ENCODE results near the gene GALNT7. TPM values are rescaled to one million over a fixed set of nuclear protein-coding genes. Genes with fewer than 3 reads are reported as not detected.

GALNT7 gene
- total RNA-seq, 1 donor from 2014 or later: 7.2 TPM

- intact Hi-C loops (cut with DNase I): no loop called here
Observed at GRCh38 chr4:173281406-173282255, 113.0 kb downstream of the GALNT7 start.

GRCh38 chr4:173282256-173282562, 113.6 kb downstream of the GALNT7 start:
- intact Hi-C loops (cut with DNase I): no loop called here
- DNase-seq (ENCODE audit: low spot score): no peak

More at GRCh38 chr4:173281406-173282255, 113.0 kb downstream of the GALNT7 start:
- DNase-seq (ENCODE audit: low spot score): no peak

GRCh38 chr4:173282626-173283025, 114.0 kb downstream of the GALNT7 start:
- no peak for DNase-seq (ENCODE audit: low spot score)
- intact Hi-C loops (cut with DNase I): no loop called here

DNA sequence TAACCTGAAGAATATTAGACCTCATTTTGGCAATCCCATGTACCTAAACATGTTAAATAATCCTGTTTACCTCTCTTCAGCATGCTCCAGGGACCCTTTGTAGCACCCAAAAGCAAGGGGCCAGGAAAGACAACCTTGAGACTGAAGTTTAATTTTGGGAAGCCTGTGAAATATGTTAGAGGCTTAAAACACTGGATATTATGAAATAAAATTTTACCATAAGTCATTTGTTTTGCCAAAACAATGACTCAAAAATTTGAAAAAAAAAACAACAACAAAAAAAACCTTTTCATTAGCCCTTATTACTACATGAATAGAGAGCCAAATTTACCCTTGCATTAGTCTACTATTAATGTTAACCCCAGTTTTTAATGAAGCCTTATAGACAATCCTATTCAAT, 115.9 kb downstream of the GALNT7 start:
- intact Hi-C loops (cut with DNase I): no loop called here

GRCh38 chr4:173287486-173287885, 118.9 kb downstream of the GALNT7 start:
- no peak for DNase-seq (ENCODE audit: low spot score)
- intact Hi-C loops (cut with DNase I): no loop called here

More for the DNA sequence above, 115.9 kb downstream of the GALNT7 start:
- no peak for DNase-seq (ENCODE audit: low spot score)

GRCh38 chr4:173288296-173288695, 119.7 kb downstream of the GALNT7 start:
- no peak for DNase-seq (ENCODE audit: low spot score)
- intact Hi-C loops (cut with DNase I): no loop called here

DNA sequence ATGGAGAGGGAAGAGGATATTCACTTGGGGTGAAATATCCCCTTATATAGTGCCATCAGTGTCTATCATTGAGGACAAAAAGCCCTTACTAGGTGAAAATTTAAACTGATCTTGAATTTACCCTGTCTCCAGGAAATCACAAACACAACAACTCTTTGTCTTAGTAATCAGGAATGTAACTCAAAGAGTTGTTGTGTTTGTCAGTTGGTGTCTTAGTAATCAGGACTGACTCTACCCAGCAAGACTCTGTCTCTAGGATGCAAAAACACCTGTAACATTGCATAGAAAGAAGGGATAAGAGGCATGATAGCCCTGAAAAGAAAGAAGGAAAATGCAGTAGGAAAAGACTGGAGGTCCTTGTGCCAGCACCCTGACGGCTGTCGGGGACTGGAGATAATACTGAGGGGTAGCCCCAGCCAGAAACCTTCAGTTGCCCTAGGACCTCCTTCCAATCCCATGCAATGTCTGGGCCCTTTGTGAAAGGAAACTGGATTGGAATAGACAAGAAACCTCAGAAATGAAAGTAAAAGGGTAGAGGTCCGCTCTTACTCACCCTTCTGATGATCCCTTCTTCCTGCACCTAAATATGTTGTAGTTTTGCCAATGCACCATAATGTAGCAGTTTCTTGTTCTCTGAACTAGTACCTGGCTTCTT, 120.2 kb downstream of the GALNT7 start:
- intact Hi-C loops (cut with DNase I): no loop called here
- DNase-seq (ENCODE audit: low spot score): no peak

GRCh38 chr4:173289353-173289727, 120.7 kb downstream of the GALNT7 start:
- intact Hi-C loops (cut with DNase I): no loop called here
- DNase-seq (ENCODE audit: low spot score): no peak

GRCh38 chr4:173291899-173292298, 123.3 kb downstream of the GALNT7 start:
- no peak for DNase-seq (ENCODE audit: low spot score)
- intact Hi-C loops (cut with DNase I): no loop called here

GRCh38 chr4:173293663-173294062, 125.1 kb downstream of the GALNT7 start:
- no peak for DNase-seq (ENCODE audit: low spot score)
- intact Hi-C loops (cut with DNase I): no loop called here

- no peak for DNase-seq (ENCODE audit: low spot score)
- intact Hi-C loops (cut with DNase I): no loop called here
Observed at GRCh38 chr4:173294444-173294843, 125.8 kb downstream of the GALNT7 start.

GRCh38 chr4:173301518-173302201, 133.0 kb downstream of the GALNT7 start:
- intact Hi-C loops (cut with DNase I): no loop called here
- DNase-seq (ENCODE audit: low spot score): no peak

DNA sequence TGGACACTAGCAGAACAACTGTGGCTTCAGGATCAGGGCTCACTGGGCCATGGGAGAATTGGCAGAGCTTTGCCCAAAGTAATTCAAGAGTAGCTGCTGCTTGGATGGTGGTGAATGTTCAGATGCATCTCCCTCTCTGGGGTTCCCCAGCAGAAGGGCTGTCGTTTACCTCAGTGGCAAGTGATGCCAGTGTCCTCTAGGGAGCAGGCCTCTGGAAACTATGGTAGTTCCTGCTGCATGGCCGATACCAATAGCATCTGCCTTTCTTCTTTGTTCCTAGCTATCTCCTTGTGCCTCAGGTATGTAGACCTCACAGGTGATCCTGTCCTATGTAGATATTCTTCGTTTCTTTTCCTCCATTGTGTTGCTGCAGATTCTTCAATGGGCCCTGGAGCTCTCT, 139.2 kb downstream of the GALNT7 start:
- intact Hi-C loops (cut with DNase I): no loop called here
- no peak for DNase-seq (ENCODE audit: low spot score)

DNA sequence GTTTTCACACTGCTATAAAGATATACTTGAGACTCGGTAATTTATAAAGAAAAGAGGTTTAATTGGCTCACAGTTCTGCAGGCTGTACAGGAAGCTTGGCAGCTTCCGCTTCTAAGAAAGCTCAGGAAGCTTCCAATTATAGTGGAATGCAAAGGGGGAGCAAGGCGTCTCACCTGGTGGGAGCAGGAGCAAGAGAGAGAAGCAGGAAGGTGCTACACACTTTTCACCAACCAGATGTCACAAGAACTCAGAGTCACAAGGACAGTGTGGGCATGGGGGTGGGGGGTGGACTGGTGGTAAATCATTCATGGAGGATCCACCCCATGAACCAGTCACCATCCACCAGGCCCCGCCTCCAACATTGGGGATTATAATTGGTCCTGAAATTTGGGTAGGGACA, 142.8 kb downstream of the GALNT7 start:
- DNase-seq (ENCODE audit: low spot score): no peak
- intact Hi-C loops (cut with DNase I): no loop called here

DNA sequence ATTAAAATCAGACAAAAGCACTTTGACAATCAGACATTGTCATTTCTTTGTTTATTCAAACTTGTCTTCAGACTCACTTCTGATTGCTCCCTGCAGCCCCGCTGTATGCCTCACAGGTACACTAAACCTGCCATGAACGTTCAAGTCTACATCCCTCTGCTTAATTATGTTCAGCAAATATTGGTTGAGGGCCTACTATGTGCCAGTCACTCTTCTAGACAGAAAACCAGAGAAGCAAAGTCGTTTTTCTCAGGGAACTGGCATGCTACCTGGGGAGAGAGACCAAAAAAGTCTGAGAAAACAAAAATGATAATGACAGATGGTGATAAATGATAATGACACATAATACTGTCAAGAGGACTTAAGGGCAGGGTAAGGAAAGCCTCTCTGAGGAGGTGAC, 146.1 kb downstream of the GALNT7 start:
- intact Hi-C loops (cut with DNase I): loop anchor here (5.0 kb wide), 1 partner anchor 178 kb away; no protein-coding TSS in a partner anchor
- DNase-seq (ENCODE audit: low spot score): no peak

- intact Hi-C loops (cut with DNase I): loop anchor here (5.0 kb wide), 1 partner anchor 176 kb away; no protein-coding TSS in a partner anchor
- DNase-seq (ENCODE audit: low spot score): no peak
Observed at GRCh38 chr4:173316060-173316459, 147.4 kb downstream of the GALNT7 start.

DNA sequence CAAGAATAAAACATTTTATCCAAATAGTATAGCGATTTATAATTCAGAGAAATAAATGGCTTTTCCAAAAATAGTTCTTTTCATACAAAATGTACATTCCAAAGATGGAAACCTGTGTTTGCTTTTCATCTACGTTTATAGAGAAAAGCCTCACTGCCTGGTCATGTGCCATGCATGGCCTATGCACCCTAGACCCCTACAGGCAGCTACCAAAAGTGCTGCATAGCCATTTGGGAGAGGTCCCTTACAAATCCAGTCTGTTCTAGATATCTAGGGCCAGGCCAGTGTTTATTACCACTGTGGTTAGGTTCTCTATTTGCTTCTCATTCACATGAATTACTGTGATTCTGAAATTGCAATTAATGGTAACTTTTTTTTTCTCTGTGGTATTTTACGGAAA, 148.4 kb downstream of the GALNT7 start:
- no peak for DNase-seq (ENCODE audit: low spot score)
- intact Hi-C loops (cut with DNase I): loop anchor here (5.0 kb wide), 1 partner anchor 175 kb away; no protein-coding TSS in a partner anchor

- intact Hi-C loops (cut with DNase I): loop anchor here (5.0 kb wide), 1 partner anchor 174 kb away; no protein-coding TSS in a partner anchor
- no peak for DNase-seq (ENCODE audit: low spot score)
Observed at GRCh38 chr4:173318240-173318639, 149.6 kb downstream of the GALNT7 start.

DNA sequence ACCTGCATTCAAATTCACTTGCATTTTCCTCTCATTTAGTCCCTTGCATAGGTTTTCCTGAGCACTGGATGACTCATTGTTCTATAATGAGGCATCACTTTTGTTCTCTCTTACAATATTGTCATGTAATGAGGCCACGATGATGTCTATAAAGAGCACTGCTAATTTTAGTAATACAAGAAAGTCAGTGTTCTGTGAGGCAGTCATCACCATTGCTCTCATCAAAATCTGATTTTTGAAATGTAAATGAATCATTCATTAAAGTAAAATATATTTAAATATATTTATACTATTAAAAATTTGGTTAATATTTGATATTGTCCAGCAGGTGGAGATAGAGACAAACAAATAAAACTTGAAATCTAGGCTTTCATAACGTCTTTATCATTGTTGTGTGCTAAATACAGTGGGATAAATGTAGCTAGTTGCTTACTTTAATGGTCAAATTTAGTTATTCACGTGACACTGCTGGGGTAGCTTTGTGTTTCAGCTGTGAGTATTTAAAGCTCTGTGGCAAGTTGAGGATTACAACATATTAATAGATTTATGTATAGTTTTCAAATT, 150.1 kb downstream of the GALNT7 start:
- DNase-seq (ENCODE audit: low spot score): no peak
- intact Hi-C loops (cut with DNase I): loop anchor here (1.0 to 5.0 kb wide), 2 partner anchors 100 to 174 kb away; no protein-coding TSS in a partner anchor

DNA sequence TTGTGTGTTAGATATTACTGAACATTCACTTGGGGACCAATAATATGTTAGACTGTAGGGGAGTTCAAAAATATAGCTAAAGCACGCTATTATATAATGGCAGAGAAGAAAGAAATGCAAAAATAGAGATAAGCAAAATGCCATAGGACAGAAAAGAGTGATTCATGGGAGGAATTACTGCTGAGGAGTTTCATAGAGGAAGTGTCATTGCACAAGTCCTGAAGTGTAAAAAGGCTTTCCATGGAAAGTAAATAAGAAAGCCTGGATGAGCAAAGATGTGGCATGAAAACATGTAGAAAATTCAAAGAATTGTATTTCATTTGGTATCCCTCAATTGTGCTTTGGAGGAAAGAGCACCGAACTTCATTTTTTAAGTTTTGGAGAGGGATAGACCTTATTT, 151.1 kb downstream of the GALNT7 start:
- no peak for DNase-seq (ENCODE audit: low spot score)
- intact Hi-C loops (cut with DNase I): loop anchor here (1.0 to 5.0 kb wide), 2 partner anchors 99 to 173 kb away; no protein-coding TSS in a partner anchor

Measured in cardiac septum (tissue), 1 donor.